IMR-90 (cell line): ENCODE data around the gene MAU2.

Experiments used
- CEBPB ChIP-seq: IDR thresholded peaks from 2 replicates; pipeline ENCODE4 v1.6.1; 2012; ENCODE audit warnings: low read depth, low read length, improper control_type of control experiment
- POLR2A ChIP-seq: IDR thresholded peaks from 2 replicates; pipeline ENCODE4 v1.6.1; 2012; ENCODE audit warnings: mild to moderate bottlenecking, low read depth, low read length
- RAD21 ChIP-seq: IDR thresholded peaks from 2 replicates; pipeline ENCODE4 v1.6.1; 2012; ENCODE audit warnings: low read length, improper control_type of control experiment
- TF ChIP-seq, protein P1 (sequence below): conservative IDR thresholded peaks from 2 replicates; pipeline ENCODE4 v1.5.1; 2012; ENCODE audit warnings: mild to moderate bottlenecking, low read depth, low read length, improper control_type of control experiment
- TF ChIP-seq, protein P2 (sequence below): fragments of 150-350 bp; IDR thresholded peaks from 2 replicates; pipeline ENCODE4 v1.6.1; 2017; ENCODE audit warnings: mild to moderate bottlenecking, antibody characterized with exemption, low read length, low read depth

DNA sequence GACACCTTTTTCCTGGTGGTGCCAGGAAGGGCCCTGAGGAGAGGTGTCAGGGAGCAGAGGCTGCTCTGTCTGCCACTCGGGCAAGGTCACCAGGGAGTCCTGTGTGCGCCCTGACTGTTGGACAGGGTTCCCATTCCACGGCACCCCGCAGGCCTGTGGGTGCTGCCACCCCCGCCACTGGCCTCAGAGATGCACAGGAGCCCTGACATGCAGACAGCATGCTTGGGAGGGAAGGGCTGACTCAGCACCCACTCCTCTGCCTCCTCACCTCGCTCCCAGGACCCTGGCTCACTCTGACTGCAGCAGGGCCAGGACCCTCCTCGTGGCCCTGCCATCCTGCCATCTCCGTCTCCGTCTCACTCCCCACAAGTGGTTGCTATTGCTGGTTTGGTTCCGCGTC, 25.3 kb downstream of the MAU2 start:
- TF ChIP-seq POLR2A (no peak), RAD21 (no peak), CEBPB (no peak)
- TF ChIP-seq, protein P1, sequence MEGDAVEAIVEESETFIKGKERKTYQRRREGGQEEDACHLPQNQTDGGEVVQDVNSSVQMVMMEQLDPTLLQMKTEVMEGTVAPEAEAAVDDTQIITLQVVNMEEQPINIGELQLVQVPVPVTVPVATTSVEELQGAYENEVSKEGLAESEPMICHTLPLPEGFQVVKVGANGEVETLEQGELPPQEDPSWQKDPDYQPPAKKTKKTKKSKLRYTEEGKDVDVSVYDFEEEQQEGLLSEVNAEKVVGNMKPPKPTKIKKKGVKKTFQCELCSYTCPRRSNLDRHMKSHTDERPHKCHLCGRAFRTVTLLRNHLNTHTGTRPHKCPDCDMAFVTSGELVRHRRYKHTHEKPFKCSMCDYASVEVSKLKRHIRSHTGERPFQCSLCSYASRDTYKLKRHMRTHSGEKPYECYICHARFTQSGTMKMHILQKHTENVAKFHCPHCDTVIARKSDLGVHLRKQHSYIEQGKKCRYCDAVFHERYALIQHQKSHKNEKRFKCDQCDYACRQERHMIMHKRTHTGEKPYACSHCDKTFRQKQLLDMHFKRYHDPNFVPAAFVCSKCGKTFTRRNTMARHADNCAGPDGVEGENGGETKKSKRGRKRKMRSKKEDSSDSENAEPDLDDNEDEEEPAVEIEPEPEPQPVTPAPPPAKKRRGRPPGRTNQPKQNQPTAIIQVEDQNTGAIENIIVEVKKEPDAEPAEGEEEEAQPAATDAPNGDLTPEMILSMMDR = no peak
- TF ChIP-seq, protein P2, sequence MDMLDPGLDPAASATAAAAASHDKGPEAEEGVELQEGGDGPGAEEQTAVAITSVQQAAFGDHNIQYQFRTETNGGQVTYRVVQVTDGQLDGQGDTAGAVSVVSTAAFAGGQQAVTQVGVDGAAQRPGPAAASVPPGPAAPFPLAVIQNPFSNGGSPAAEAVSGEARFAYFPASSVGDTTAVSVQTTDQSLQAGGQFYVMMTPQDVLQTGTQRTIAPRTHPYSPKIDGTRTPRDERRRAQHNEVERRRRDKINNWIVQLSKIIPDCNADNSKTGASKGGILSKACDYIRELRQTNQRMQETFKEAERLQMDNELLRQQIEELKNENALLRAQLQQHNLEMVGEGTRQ = no peak
